Kidney (tissue), 14 donors: ENCODE results near the gene C1orf198. TPM values are rescaled to one million over a fixed set of nuclear protein-coding genes. Genes with fewer than 3 reads are reported as not detected.

Experiments
- DNase-seq, 5 donors: peaks; one replicate each; pipeline ENCODE4 v3.0.0-alpha.2; 2013 to 2020
- FAIRE-seq: peaks from 2 replicates; lab custom pipeline; 2012; peaks lifted over from hg19 to GRCh38; lab: Jason Lieb, UNC
- H3K27ac ChIP-seq, 2 donors: one replicate each; pipeline ENCODE4 v1.7.0; 2013; ENCODE audit warnings: low read depth in 2 of 2, low read length in 2 of 2, inconsistent platforms in 1 of 2
- H3K27me3 ChIP-seq: one replicate; pipeline ENCODE4 v1.7.1; 2013; ENCODE audit warnings: low read length, inconsistent platforms; ENCODE audit not compliant: control insufficient read depth, insufficient read depth
- H3K36me3 ChIP-seq, 3 donors: one replicate each; pipeline versions ENCODE4 v1.7.0 to v1.7.1; 2013; ENCODE audit warnings: low read length in 3 of 3, control low read depth in 1 of 3, inconsistent platforms in 1 of 3; ENCODE audit not compliant: insufficient read depth in 3 of 3, control insufficient read depth in 2 of 3
- H3K4me1 ChIP-seq, 3 donors: one replicate each; pipeline versions ENCODE4 v1.7.0 to v1.7.1; 2013; ENCODE audit warnings: low read length in 3 of 3, inconsistent platforms in 1 of 3, low read depth in 1 of 3; ENCODE audit not compliant: control insufficient read depth in 2 of 3, insufficient read depth in 2 of 3
- H3K4me3 ChIP-seq, 3 donors: one replicate each; pipeline versions ENCODE4 v1.7.0 to v1.8.1; 2013; ENCODE audit warnings: low read length in 3 of 3, control low read depth in 1 of 3, inconsistent platforms in 1 of 3
- H3K9ac ChIP-seq, 3 donors: one replicate each; pipeline versions ENCODE4 v1.7.0 to v1.7.1; 2013; ENCODE audit warnings: low read length in 3 of 3, control low read depth in 1 of 3, inconsistent platforms in 1 of 3
- H3K9me3 ChIP-seq, 3 donors: one replicate each; pipeline versions ENCODE4 v1.7.0 to v1.7.1; 2013; ENCODE audit warnings: low read length in 3 of 3, control low read depth in 1 of 3, inconsistent platforms in 1 of 3; ENCODE audit not compliant: control insufficient read depth in 2 of 3, insufficient read depth in 1 of 3
- intact Hi-C: fragments of 100-400 bp; cut with DNase I; formaldehyde crosslinking; loops from one replicate; pipeline ENCODE4 v1.11.1; 2022
- polyA plus RNA-seq: library from polyadenylated mRNA; stranded (reverse); fragments of 350-450 nt; fragmentation: Illumina TruSeq; extraction: RNeasy Lipid Tissue Mini Kit (QIAGEN cat#74804); gene quantifications from one replicate; pipeline ENCODE4 v1.2.3, GENCODE V29; 2014; ENCODE audit warnings: low read depth, low replicate concordance; ENCODE audit not compliant: insufficient read depth
- total RNA-seq: library from RNA; stranded (reverse); fragmentation: NEBNext Ultra II Directional; extraction: Animal tissue kit (Norgen Biotek cat#: 25700); gene quantifications from one replicate; pipeline ENCODE4 v1.2.1, GENCODE V29; 2021
- TF ChIP-seq, protein P1 (sequence below): IDR thresholded peaks from 3 replicates; pipeline ENCODE4 v1.5.1; 2012; ENCODE audit warnings: mild to moderate bottlenecking, moderate library complexity, borderline replicate concordance; ENCODE audit not compliant: insufficient read depth; ENCODE audit errors: extremely low read depth
- donor health status: control.
- donor health status: control.
- donor health status: control.
- donor health status: control.
- donor health status: control.
- donor health status: DM: yes; HTN: yes; CAD: no.
- donor health status: Normal renal cell carcinoma (clear cell type).

Gene C1orf198
- total and polyA plus RNA-seq, 2 donors from 2014 or later, result 15.4 to 45.3 TPM

- intact Hi-C loops, result no loop called here
- Histone ChIP-seq H3K9ac (no peak overlapping the region), H3K27ac (no peak overlapping the region), H3K9me3 (no peaks in the 10 kb centered on the region), H3K4me1 (peaks cover 0 to 2% (median 0%) of the 10 kb centered on the region in 3 donors), H3K36me3 (peaks cover 0 to 8% (median 0%) of the 10 kb centered on the region in 3 donors), H3K27me3 (no peaks in the 10 kb centered on the region), H3K4me3 (no peak overlapping the region)
- DNase-seq (peak in 2 of 5 donors; percentile 43 to 74), FAIRE-seq (no peak)
- TF ChIP-seq, protein P1, sequence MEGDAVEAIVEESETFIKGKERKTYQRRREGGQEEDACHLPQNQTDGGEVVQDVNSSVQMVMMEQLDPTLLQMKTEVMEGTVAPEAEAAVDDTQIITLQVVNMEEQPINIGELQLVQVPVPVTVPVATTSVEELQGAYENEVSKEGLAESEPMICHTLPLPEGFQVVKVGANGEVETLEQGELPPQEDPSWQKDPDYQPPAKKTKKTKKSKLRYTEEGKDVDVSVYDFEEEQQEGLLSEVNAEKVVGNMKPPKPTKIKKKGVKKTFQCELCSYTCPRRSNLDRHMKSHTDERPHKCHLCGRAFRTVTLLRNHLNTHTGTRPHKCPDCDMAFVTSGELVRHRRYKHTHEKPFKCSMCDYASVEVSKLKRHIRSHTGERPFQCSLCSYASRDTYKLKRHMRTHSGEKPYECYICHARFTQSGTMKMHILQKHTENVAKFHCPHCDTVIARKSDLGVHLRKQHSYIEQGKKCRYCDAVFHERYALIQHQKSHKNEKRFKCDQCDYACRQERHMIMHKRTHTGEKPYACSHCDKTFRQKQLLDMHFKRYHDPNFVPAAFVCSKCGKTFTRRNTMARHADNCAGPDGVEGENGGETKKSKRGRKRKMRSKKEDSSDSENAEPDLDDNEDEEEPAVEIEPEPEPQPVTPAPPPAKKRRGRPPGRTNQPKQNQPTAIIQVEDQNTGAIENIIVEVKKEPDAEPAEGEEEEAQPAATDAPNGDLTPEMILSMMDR, result no peak
These were observed 42.4 kb upstream of the C1orf198 start for GRCh38 chr1:230910755-230911117.

DNA sequence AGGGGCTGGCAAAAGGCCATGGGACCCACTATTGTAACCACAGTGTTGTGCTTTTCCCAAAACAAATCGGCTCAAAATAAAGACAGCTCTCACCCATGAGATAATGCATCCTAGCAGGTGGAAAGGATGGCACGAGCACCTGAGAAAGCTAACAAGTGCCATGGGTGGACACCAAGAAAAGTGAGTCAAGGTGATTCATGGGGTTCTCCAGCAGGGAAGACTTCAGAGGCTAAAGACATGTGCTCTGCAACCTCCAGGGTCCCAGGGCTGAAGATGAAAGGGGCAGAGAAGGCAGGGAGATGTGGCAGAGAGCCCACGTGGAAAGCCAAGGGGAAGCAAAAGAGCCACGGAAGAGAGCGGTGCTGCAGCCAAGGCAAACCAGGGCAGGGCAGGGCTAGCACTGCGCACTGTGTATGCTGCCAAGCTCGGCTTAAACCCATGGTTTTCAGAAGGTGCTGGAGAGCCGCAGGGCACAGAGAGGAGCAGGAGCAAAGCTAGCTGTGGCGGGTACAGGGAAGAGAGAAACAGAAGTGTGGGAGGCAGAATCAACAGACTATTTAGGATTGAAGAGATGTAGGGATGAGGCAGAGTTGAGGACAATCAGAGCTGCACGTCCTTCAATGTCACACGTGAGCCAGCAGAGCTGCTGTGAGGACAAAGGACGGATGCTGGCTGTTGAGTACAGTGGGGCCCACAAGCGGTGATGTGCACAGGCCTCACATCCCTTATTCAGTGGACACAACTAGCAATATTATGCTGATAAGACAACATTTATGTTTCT is 41.8 kb upstream of the C1orf198 start:
- H3K27me3 ChIP-seq, result no peaks in the 10 kb centered on the region
- H3K4me3 ChIP-seq, result no peak overlapping the region
- DNase-seq (peak in 1 of 5 donors; percentile 28), FAIRE-seq (no peak)
- TF ChIP-seq, protein P1, result no peak
- no peak overlapping the region for H3K27ac ChIP-seq
- peaks cover 0 to 8% (median 0%) of the 10 kb centered on the region in 3 donors for H3K36me3 ChIP-seq
- intact Hi-C loops, result no loop called here
- peaks cover 0 to 4% (median 0%) of the 10 kb centered on the region in 3 donors for H3K4me1 ChIP-seq
- H3K9ac ChIP-seq, result no peak overlapping the region
- no peaks in the 10 kb centered on the region for H3K9me3 ChIP-seq

- TF ChIP-seq, protein P1, result no peak
- Histone ChIP-seq H3K27ac (no peak overlapping the region), H3K9me3 (no peaks in the 10 kb centered on the region), H3K4me1 (peaks cover 0 to 4% (median 0%) of the 10 kb centered on the region in 3 donors), H3K36me3 (peaks cover 0 to 2% (median 0%) of the 10 kb centered on the region in 3 donors), H3K9ac (no peak overlapping the region), H3K4me3 (no peak overlapping the region), H3K27me3 (no peaks in the 10 kb centered on the region)
- FAIRE-seq, result no peak
- intact Hi-C loops, result no loop called here
- DNase-seq, result no peak
These were observed 39.3 kb upstream of the C1orf198 start for GRCh38 chr1:230907472-230908205.
